MM.1S (cell line): ENCODE results near the gene TANC1.

ENCODE experiments used
- DNase-seq: peaks from one replicate; pipeline ENCODE4 v3.0.0-alpha.2; 2015
- H2AFZ ChIP-seq: fragments of 300-600 bp; sonication (generic); 2 replicates; pipeline ENCODE4 v1.6.0; 2016; ENCODE audit warnings: antibody characterized with exemption, low read length
- H3F3A ChIP-seq: fragments of 300-600 bp; sonication (generic); 2 replicates; pipeline ENCODE4 v1.6.1; 2016; ENCODE audit warnings: mild to moderate bottlenecking, antibody characterized with exemption, low read length, moderate library complexity, mixed read lengths; ENCODE audit not compliant: insufficient read depth
- H3K27ac ChIP-seq: fragments of 300-600 bp; sonication (generic); 2 replicates; pipeline ENCODE4 v1.5.1; 2016; ENCODE audit warnings: mild to moderate bottlenecking, low read length
- H3K27me3 ChIP-seq: fragments of 300-600 bp; sonication (generic); replicated peaks from 2 replicates; pipeline ENCODE4 v1.6.0; 2016; ENCODE audit warnings: low read length; ENCODE audit not compliant: insufficient read depth
- H3K36me3 ChIP-seq: fragments of 300-600 bp; sonication (generic); replicated peaks from 2 replicates; pipeline ENCODE4 v1.6.1; 2016; ENCODE audit warnings: mild to moderate bottlenecking, low read length, mixed read lengths; ENCODE audit not compliant: insufficient read depth
- H3K4me1 ChIP-seq: fragments of 300-600 bp; sonication (generic); 2 replicates; pipeline ENCODE4 v1.6.1; 2016; ENCODE audit warnings: low read length, mixed read lengths
- H3K4me2 ChIP-seq: fragments of 300-600 bp; sonication (generic); 2 replicates; pipeline ENCODE4 v1.6.0; 2016; ENCODE audit warnings: low read depth, low read length
- H3K4me3 ChIP-seq: fragments of 300-600 bp; sonication (generic); 2 replicates; pipeline ENCODE4 v1.5.1; 2016; ENCODE audit warnings: low read length, mixed read lengths
- H3K79me2 ChIP-seq: fragments of 300-600 bp; sonication (generic); 2 replicates; pipeline ENCODE4 v1.6.1; 2016; ENCODE audit warnings: mixed run types, low read length, mixed read lengths
- H3K9ac ChIP-seq: fragments of 300-600 bp; sonication (generic); 2 replicates; pipeline ENCODE4 v1.6.1; 2016; ENCODE audit warnings: low read length, mixed read lengths
- H3K9me2 ChIP-seq: fragments of 300-600 bp; sonication (generic); replicated peaks from 2 replicates; pipeline ENCODE4 v1.6.1; 2016; ENCODE audit warnings: mild to moderate bottlenecking, low read length, mixed read lengths; ENCODE audit not compliant: insufficient read depth
- H3K9me3 ChIP-seq: fragments of 300-600 bp; sonication (generic); replicated peaks from 2 replicates; pipeline ENCODE4 v1.6.1; 2016; ENCODE audit warnings: mild to moderate bottlenecking, low read length, mixed read lengths; ENCODE audit not compliant: insufficient read depth
- H4K20me1 ChIP-seq: fragments of 300-600 bp; sonication (generic); 2 replicates; pipeline ENCODE4 v1.6.1; 2016; ENCODE audit warnings: mild to moderate bottlenecking, low read length, moderate library complexity, mixed read lengths; ENCODE audit not compliant: insufficient read depth
- EZH2 ChIP-seq: fragments of 300-600 bp; sonication (generic); optimal IDR thresholded peaks from 2 replicates; pipeline ENCODE3; 2017; ENCODE audit warnings: low read depth, mild to moderate bottlenecking, antibody characterized with exemption, low read length, mixed read lengths
- EZH2phosphoT487 ChIP-seq: fragments of 300-600 bp; sonication (generic); IDR thresholded peaks from 2 replicates; pipeline ENCODE4 v1.6.1; 2018; ENCODE audit warnings: antibody characterized with exemption, low read length
- TF ChIP-seq, protein P1 (sequence below): fragments of 300-600 bp; sonication (generic); IDR thresholded peaks from 2 replicates; pipeline ENCODE4 v1.5.1; 2016; ENCODE audit warnings: antibody characterized with exemption, low read length, mixed read lengths

The TANC1 gene

GRCh38 chr2:159150280-159150746 lies 181.9 kb downstream of the TANC1 start:
- no peaks in the 10 kb centered on the region for H3K27me3 ChIP-seq
- H3K36me3 ChIP-seq: no peaks in the 10 kb centered on the region
- no peaks in the 10 kb centered on the region for H3K4me1 ChIP-seq

GRCh38 chr2:159151198-159152127 lies 183.0 kb downstream of the TANC1 start:
- H3K9me2 ChIP-seq: no peaks in the 10 kb centered on the region
- H3F3A ChIP-seq: no peaks in the 10 kb centered on the region
- H3K4me1 ChIP-seq: no peaks in the 10 kb centered on the region
- H3K9ac ChIP-seq: no peak overlapping the region
- H3K9me3 ChIP-seq: no peaks in the 10 kb centered on the region
- H2AFZ ChIP-seq: no peak overlapping the region
- no peaks in the 10 kb centered on the region for H4K20me1 ChIP-seq
- no peaks in the 10 kb centered on the region for H3K27me3 ChIP-seq
- TF ChIP-seq, protein P1, sequence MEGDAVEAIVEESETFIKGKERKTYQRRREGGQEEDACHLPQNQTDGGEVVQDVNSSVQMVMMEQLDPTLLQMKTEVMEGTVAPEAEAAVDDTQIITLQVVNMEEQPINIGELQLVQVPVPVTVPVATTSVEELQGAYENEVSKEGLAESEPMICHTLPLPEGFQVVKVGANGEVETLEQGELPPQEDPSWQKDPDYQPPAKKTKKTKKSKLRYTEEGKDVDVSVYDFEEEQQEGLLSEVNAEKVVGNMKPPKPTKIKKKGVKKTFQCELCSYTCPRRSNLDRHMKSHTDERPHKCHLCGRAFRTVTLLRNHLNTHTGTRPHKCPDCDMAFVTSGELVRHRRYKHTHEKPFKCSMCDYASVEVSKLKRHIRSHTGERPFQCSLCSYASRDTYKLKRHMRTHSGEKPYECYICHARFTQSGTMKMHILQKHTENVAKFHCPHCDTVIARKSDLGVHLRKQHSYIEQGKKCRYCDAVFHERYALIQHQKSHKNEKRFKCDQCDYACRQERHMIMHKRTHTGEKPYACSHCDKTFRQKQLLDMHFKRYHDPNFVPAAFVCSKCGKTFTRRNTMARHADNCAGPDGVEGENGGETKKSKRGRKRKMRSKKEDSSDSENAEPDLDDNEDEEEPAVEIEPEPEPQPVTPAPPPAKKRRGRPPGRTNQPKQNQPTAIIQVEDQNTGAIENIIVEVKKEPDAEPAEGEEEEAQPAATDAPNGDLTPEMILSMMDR: no peak
- TF ChIP-seq EZH2: no peak
- TF ChIP-seq EZH2phosphoT487: no peak
- H3K27ac ChIP-seq: no peak overlapping the region
- H3K4me2 ChIP-seq: no peak overlapping the region
- no peaks in the 10 kb centered on the region for H3K36me3 ChIP-seq
- H3K79me2 ChIP-seq: no peaks in the 10 kb centered on the region
- no peak for DNase-seq
- no peak overlapping the region for H3K4me3 ChIP-seq

More at GRCh38 chr2:159150280-159150746, 181.9 kb downstream of the TANC1 start:
- Histone ChIP-seq H3K79me2 (no peaks in the 10 kb centered on the region), H2AFZ (no peak overlapping the region), H3K9me2 (no peaks in the 10 kb centered on the region), H3F3A (no peaks in the 10 kb centered on the region), H4K20me1 (no peaks in the 10 kb centered on the region), H3K9me3 (no peaks in the 10 kb centered on the region), H3K9ac (no peak overlapping the region), H3K4me3 (no peak overlapping the region), H3K4me2 (no peak overlapping the region), H3K27ac (no peak overlapping the region)
- TF ChIP-seq EZH2: no peak
- no peak for TF ChIP-seq EZH2phosphoT487
- TF ChIP-seq, protein P1: no peak
- DNase-seq: no peak

GRCh38 chr2:159152128-159152778 lies 183.8 kb downstream of the TANC1 start:
- Histone ChIP-seq H3K4me3 (no peak overlapping the region), H3K9ac (no peak overlapping the region), H4K20me1 (no peaks in the 10 kb centered on the region), H3K36me3 (no peaks in the 10 kb centered on the region), H3K79me2 (no peaks in the 10 kb centered on the region), H3K9me3 (no peaks in the 10 kb centered on the region), H2AFZ (no peak overlapping the region), H3K27me3 (no peaks in the 10 kb centered on the region), H3K4me2 (no peak overlapping the region), H3F3A (no peaks in the 10 kb centered on the region), H3K9me2 (no peaks in the 10 kb centered on the region), H3K4me1 (no peaks in the 10 kb centered on the region), H3K27ac (no peak overlapping the region)
- DNase-seq: no peak
- TF ChIP-seq EZH2phosphoT487 (no peak), EZH2 (no peak)
- TF ChIP-seq, protein P1: no peak
